H9 (cell line): ENCODE measurements around the gene TRIOBP. TPM values are rescaled to one million over a fixed set of nuclear protein-coding genes. Genes with fewer than 3 reads are reported as not detected.

Source experiments
- DNase-seq: peaks from one replicate; pipeline ENCODE4 v3.0.0-alpha.2; 2017
- H2AFZ ChIP-seq: one replicate; pipeline ENCODE4 v1.6.1; 2013; ENCODE audit warnings: mild to moderate bottlenecking, low read length, control low read depth, moderate library complexity
- H2AK5ac ChIP-seq: 2 replicates; pipeline ENCODE4 v1.6.1; 2013; ENCODE audit warnings: low read length, control low read depth, mixed read lengths; ENCODE audit not compliant: insufficient read length
- H2BK120ac ChIP-seq: one replicate; pipeline ENCODE4 v1.6.1; 2013; ENCODE audit warnings: low read depth, mild to moderate bottlenecking, low read length, control low read depth, inconsistent platforms; ENCODE audit not compliant: poor library complexity, severe bottlenecking
- H2BK12ac ChIP-seq: 2 replicates; pipeline ENCODE4 v1.6.1; 2013; ENCODE audit warnings: low read length, control low read depth, mixed read lengths, low read depth; ENCODE audit not compliant: insufficient read length
- H2BK15ac ChIP-seq: 2 replicates; pipeline ENCODE4 v1.6.1; 2013; ENCODE audit warnings: low read depth, low read length, control low read depth
- H2BK20ac ChIP-seq: one replicate; pipeline ENCODE4 v1.6.1; 2013; ENCODE audit warnings: low read depth, mild to moderate bottlenecking, low read length, control low read depth, inconsistent platforms; ENCODE audit not compliant: poor library complexity, severe bottlenecking
- H2BK5ac ChIP-seq: 2 replicates; pipeline ENCODE4 v1.6.1; 2013; ENCODE audit warnings: low read length, control low read depth, mixed read lengths; ENCODE audit not compliant: insufficient read length
- H3K14ac ChIP-seq: 2 replicates; pipeline ENCODE4 v1.6.1; 2013; ENCODE audit warnings: low read length, control low read depth; ENCODE audit not compliant: insufficient read depth
- H3K18ac ChIP-seq: 2 replicates; pipeline ENCODE4 v1.6.1; 2013; ENCODE audit warnings: low read depth, mild to moderate bottlenecking, mixed read lengths, low read length, control low read depth; ENCODE audit not compliant: insufficient read length
- H3K23ac ChIP-seq: 2 replicates; pipeline ENCODE4 v1.6.1; 2013; ENCODE audit warnings: low read length, control low read depth, mixed read lengths, low read depth; ENCODE audit not compliant: insufficient read length
- H3K23me2 ChIP-seq: 2 replicates; pipeline ENCODE4 v1.6.1; 2013; ENCODE audit warnings: low read depth, mild to moderate bottlenecking, mixed read lengths, low read length, control low read depth; ENCODE audit not compliant: insufficient read length, poor library complexity, severe bottlenecking
- H3K27ac ChIP-seq: 2 replicates; pipeline ENCODE4 v1.5.1; 2013; ENCODE audit warnings: low read length, control low read depth, mixed read lengths, low read depth; ENCODE audit not compliant: insufficient read length
- H3K27me3 ChIP-seq: 2 replicates; pipeline ENCODE4 v1.6.1; 2013; ENCODE audit warnings: low read length, control low read depth, inconsistent platforms; ENCODE audit not compliant: insufficient read depth
- H3K4ac ChIP-seq: 2 replicates; pipeline ENCODE4 v1.6.1; 2013; ENCODE audit warnings: low read depth, mild to moderate bottlenecking, control low read depth, inconsistent platforms, low read length, moderate library complexity
- H3K4me1 ChIP-seq: 2 replicates; pipeline ENCODE4 v1.6.1; 2013; ENCODE audit warnings: low read length, control low read depth, inconsistent platforms; ENCODE audit not compliant: insufficient read depth
- H3K4me2 ChIP-seq: 2 replicates; pipeline ENCODE4 v1.6.1; 2013; ENCODE audit warnings: low read length, control low read depth, mixed read lengths; ENCODE audit not compliant: insufficient read length, insufficient read depth
- H3K56ac ChIP-seq: 2 replicates; pipeline ENCODE4 v1.6.1; 2013; ENCODE audit warnings: low read depth, mild to moderate bottlenecking, mixed read lengths, low read length, control low read depth; ENCODE audit not compliant: insufficient read length
- H3K79me1 ChIP-seq: 2 replicates; pipeline ENCODE4 v1.6.1; 2013; ENCODE audit warnings: low read depth, mild to moderate bottlenecking, moderate library complexity, low read length, control low read depth, inconsistent platforms; ENCODE audit not compliant: insufficient read depth, poor library complexity, severe bottlenecking
- H3K79me2 ChIP-seq: 2 replicates; pipeline ENCODE4 v1.6.1; 2013; ENCODE audit warnings: low read length, control low read depth, inconsistent platforms; ENCODE audit not compliant: insufficient read depth
- H3K9ac ChIP-seq: 2 replicates; pipeline ENCODE4 v1.6.1; 2013; ENCODE audit warnings: low read length, control low read depth, mixed read lengths; ENCODE audit not compliant: insufficient read length; ENCODE audit errors: extremely low read depth
- H3K9me3 ChIP-seq: one replicate; pipeline ENCODE4 v1.6.1; 2013; ENCODE audit warnings: low read depth, low read length, inconsistent platforms; ENCODE audit not compliant: control insufficient read depth
- H3T11ph ChIP-seq: one replicate; pipeline ENCODE4 v1.6.1; 2013; ENCODE audit warnings: mild to moderate bottlenecking, low read length, control low read depth, inconsistent platforms
- H4K20me1 ChIP-seq: one replicate; pipeline ENCODE4 v1.6.1; 2013; ENCODE audit not compliant: control insufficient read depth, insufficient read length, insufficient read depth
- H4K5ac ChIP-seq: 2 replicates; pipeline ENCODE4 v1.6.1; 2013; ENCODE audit warnings: low read depth, mild to moderate bottlenecking, mixed read lengths, low read length, control low read depth; ENCODE audit not compliant: insufficient read length
- H4K8ac ChIP-seq: replicated peaks from 2 replicates; pipeline ENCODE4 v1.6.1; 2013; ENCODE audit warnings: low read length, control low read depth, mixed read lengths, low read depth; ENCODE audit not compliant: insufficient read length
- H4K91ac ChIP-seq: 2 replicates; pipeline ENCODE4 v1.6.1; 2013; ENCODE audit warnings: low read depth, mild to moderate bottlenecking, moderate library complexity, mixed read lengths, low read length, control low read depth; ENCODE audit not compliant: insufficient read length
- H3K27ac Mint-ChIP-seq, 3 experiments: 2 replicates in 2 of 3; 3 replicates in 1 of 3; pipeline ENCODE4 v1.8.0; 2020 to 2021; ENCODE audit warnings: mixed read lengths in 3 of 3, mild to moderate bottlenecking in 1 of 3, moderate library complexity in 1 of 3
- H3K27me3 Mint-ChIP-seq: 2 replicates; pipeline ENCODE4 v1.8.0; 2021; ENCODE audit warnings: low read depth, mild to moderate bottlenecking, moderate library complexity, mixed read lengths
- H3K36me3 Mint-ChIP-seq, 3 experiments: 2 replicates in 2 of 3; 3 replicates in 1 of 3; pipeline ENCODE4 v1.8.0; 2020 to 2021; ENCODE audit warnings: low read depth in 3 of 3, mixed read lengths in 3 of 3; ENCODE audit not compliant: insufficient read depth in 1 of 3
- H3K4me1 Mint-ChIP-seq, 2 experiments: 2 replicates each; pipeline ENCODE4 v1.8.0; 2020; ENCODE audit warnings: mixed read lengths in 2 of 2
- H3K4me3 Mint-ChIP-seq, 2 experiments: 2 replicates in 1 of 2; 3 replicates in 1 of 2; pipeline ENCODE4 v1.8.0; 2020 to 2021; ENCODE audit warnings: mild to moderate bottlenecking in 2 of 2, mixed read lengths in 2 of 2, moderate library complexity in 1 of 2
- H3K9me3 Mint-ChIP-seq, 2 experiments: 2 replicates in 1 of 2; 3 replicates in 1 of 2; pipeline ENCODE4 v1.8.0; 2020; ENCODE audit warnings: mild to moderate bottlenecking in 2 of 2, mixed read lengths in 2 of 2, moderate library complexity in 1 of 2
- CTCF ChIP-seq: fragments of 200-600 bp; sonication (generic); conservative IDR thresholded peaks from 3 replicates; pipeline ENCODE4 v1.8.0; 2021; ENCODE audit warnings: antibody characterized with exemption, mild to moderate bottlenecking
- WGBS: extraction: QIAGEN DNeasy Blood & Tissue Kit; methylation state at CpG from one replicate; pipeline ENCODE4 v1.1.7; 2013; ENCODE audit warnings: missing lambda C conversion rate, low lambda C conversion rate, mixed read lengths; ENCODE audit not compliant: insufficient read length; ENCODE audit errors: extremely low coverage; 5-methylcytosine and 5-hydroxymethylcytosine counted together
- total RNA-seq: library from RNA; stranded (reverse); gene quantifications from 2 replicates; pipeline ENCODE4 v1.2.1, GENCODE V29; 2021

Gene TRIOBP
- total RNA-seq, 1 experiment from 2014 or later = 52.7 TPM

GRCh38 chr22:37733625-37734401, 37.0 kb downstream of the TRIOBP start:
- no peak overlapping the region for H4K5ac ChIP-seq
- Mint-ChIP-seq H3K9me3 (no peaks in the 10 kb centered on the region), H3K27me3 (peaks cover 82% of the 10 kb centered on the region), H3K4me1 (peaks cover 8 to 9% of the 10 kb centered on the region in 2 experiments; a peak in 3 of 4 replicates), H3K4me3 (no peak overlapping the region; a peak in 1 of 5 replicates), H3K36me3 (peaks cover 13 to 25% (median 18%) of the 10 kb centered on the region in 3 experiments; a peak in 6 of 7 replicates), H3K27ac (no peak overlapping the region; a peak in 1 of 7 replicates)
- no peak for DNase-seq
- H4K91ac ChIP-seq = no peak overlapping the region
- no peak overlapping the region for H2BK12ac ChIP-seq
- no peak overlapping the region for H3K14ac ChIP-seq
- peaks cover 19% of the 10 kb centered on the region; the same call in 1 of the 2 replicates for H3K27me3 ChIP-seq
- H2BK5ac ChIP-seq = no peak overlapping the region
- H3K9ac ChIP-seq = no peak overlapping the region
- TF ChIP-seq CTCF = no peak
- H3K9me3 ChIP-seq = no peaks in the 10 kb centered on the region
- no peak overlapping the region for H3K27ac ChIP-seq
- no peaks in the 10 kb centered on the region for H3K79me1 ChIP-seq
- no peak overlapping the region for H3K18ac ChIP-seq
- H3T11ph ChIP-seq = no peak overlapping the region
- H3K4me1 ChIP-seq = no peaks in the 10 kb centered on the region
- no CpG with 5 or more reads among the region's 11 CpGs for WGBS
- no peaks in the 10 kb centered on the region for H3K79me2 ChIP-seq
- no peak overlapping the region for H3K56ac ChIP-seq
- no peak overlapping the region for H2BK120ac ChIP-seq
- no peak overlapping the region for H3K23ac ChIP-seq
- no peak overlapping the region for H3K4ac ChIP-seq
- H2BK15ac ChIP-seq = no peak overlapping the region
- H4K20me1 ChIP-seq = no peaks in the 10 kb centered on the region
- H2AFZ ChIP-seq = no peak overlapping the region
- no peaks in the 10 kb centered on the region for H3K23me2 ChIP-seq
- no peak overlapping the region for H2AK5ac ChIP-seq
- no peak overlapping the region for H4K8ac ChIP-seq
- H2BK20ac ChIP-seq = no peak overlapping the region
- H3K4me2 ChIP-seq = no peak overlapping the region
